NCI-H510A treated with DMSO at 0.1 percent for 48 hours (cell line): ENCODE measurements around the gene MEIS2.

Experiments
- DNase-seq: peaks from one replicate; lab custom pipeline; 2025; lab: John Stamatoyannopoulos, UW

Gene MEIS2

GRCh38 chr15:36879568-36880222 is 220.7 kb downstream of the MEIS2 start:
- DNase-seq, result no peak

- no peak for DNase-seq
Measured at GRCh38 chr15:36878684-36879262, 221.6 kb downstream of the MEIS2 start.

- DNase-seq, result no peak
Measured at GRCh38 chr15:36877796-36878683, 222.3 kb downstream of the MEIS2 start.

- DNase-seq, result no peak
Measured at GRCh38 chr15:36877294-36877693, 223.1 kb downstream of the MEIS2 start.

GRCh38 chr15:36875740-36876334 is 224.5 kb downstream of the MEIS2 start:
- no peak for DNase-seq

- DNase-seq, result no peak
Measured at GRCh38 chr15:36874930-36875329, 225.4 kb downstream of the MEIS2 start.

GRCh38 chr15:36867436-36867835 is 232.9 kb downstream of the MEIS2 start:
- no peak for DNase-seq

GRCh38 chr15:36866896-36867295 is 233.5 kb downstream of the MEIS2 start:
- no peak for DNase-seq

- DNase-seq, result no peak
Measured at GRCh38 chr15:36863570-36863969, 236.8 kb downstream of the MEIS2 start.

- DNase-seq, result no peak
Measured at GRCh38 chr15:36860792-36861191, 239.6 kb downstream of the MEIS2 start.

- no peak for DNase-seq
Measured at GRCh38 chr15:36858423-36858822, 241.9 kb downstream of the MEIS2 start.

- peak; percentile 1 for DNase-seq
Measured at GRCh38 chr15:36856339-36856973, 243.9 kb downstream of the MEIS2 start.

GRCh38 chr15:36850864-36851263 is 249.5 kb downstream of the MEIS2 start:
- DNase-seq, result no peak

GRCh38 chr15:36845270-36845669 is 255.1 kb downstream of the MEIS2 start:
- no peak for DNase-seq

- peak; percentile 54 for DNase-seq
Measured at GRCh38 chr15:36844534-36844998, 255.8 kb downstream of the MEIS2 start.

- no peak for DNase-seq
Measured at GRCh38 chr15:36843822-36844221, 256.5 kb downstream of the MEIS2 start.

GRCh38 chr15:36841193-36841592 is 259.2 kb downstream of the MEIS2 start:
- DNase-seq, result no peak
